ENCODE data around the gene LCE5A. TPM values are rescaled to one million over a fixed set of nuclear protein-coding genes. Genes with fewer than 3 reads are reported as not detected.

Gene LCE5A
- total RNA-seq, 1 experiment from 2014 or later: not detected

DNA sequence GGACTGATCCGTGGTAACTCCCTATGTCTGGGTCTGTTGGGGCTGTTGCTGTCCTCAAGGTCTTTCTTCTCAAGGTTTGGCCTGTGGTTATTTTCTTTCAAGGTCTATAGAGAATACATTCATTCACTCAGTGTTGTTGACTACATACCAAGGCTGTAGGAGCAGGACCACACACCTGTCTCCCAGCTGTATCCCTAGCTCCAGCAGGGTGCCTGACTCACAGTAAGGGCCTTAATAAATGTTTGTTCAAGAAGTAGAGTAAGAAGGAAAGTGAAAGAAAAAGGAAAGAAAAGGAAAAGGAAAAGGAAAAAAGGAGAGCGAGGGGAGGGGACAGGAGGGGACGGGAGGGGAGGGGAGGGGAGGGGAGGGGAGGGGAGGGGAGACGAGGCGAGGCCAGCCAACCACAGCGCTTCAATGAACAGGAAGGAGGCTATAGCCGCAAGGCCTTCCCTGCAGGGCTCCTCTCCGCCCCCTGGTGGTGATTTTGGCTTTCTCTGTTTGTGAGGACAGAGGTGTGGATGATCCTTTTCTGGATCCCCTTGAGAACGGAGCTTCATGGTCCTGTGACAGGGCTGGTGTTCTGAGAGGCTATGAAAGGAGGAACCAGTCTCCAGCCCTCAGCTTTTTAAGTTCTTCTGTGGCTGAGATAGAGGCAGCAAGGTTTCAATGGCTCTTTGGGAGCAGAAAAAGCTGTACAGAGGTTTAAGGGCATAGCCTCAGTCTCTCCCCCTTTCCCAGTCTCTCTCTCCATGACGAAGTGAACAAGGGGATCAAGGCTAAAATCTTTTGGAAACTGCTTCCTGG is 30.6 kb upstream of the LCE5A start (continued):
- TF ChIP-seq RAD21 (IDR thresholded peaks at IDR 0.05; ENCODE audit: low read depth) (0 out of 2 replicates have a peak, but pooled peaks have one; percentile 8), CBX3 (IDR thresholded peaks at IDR 0.05; ENCODE audit: low read depth) (peak; percentile 63; the same call in 1 of the 2 replicates), ZFX (IDR thresholded peaks at IDR 0.05) (no peak), TCF7L2 (IDR thresholded peaks at IDR 0.05; ENCODE audit: borderline replicate concordance, extremely low read depth, insufficient read depth, insufficient read length) (no peak)

GRCh38 chr1:152481869-152482664 is 28.5 kb upstream of the LCE5A start:
- CTCF ChIA-PET: interaction anchor here (1.5 to 1.7 kb wide), 2 partner anchors 10 to 24 kb away, joined by 4 to 7 read pairs; no protein-coding TSS in a partner anchor
- no peak for TF ChIP-seq EZH2 (IDR thresholded peaks at IDR 0.05)

More at GRCh38 chr1:152481869-152482664, 28.5 kb upstream of the LCE5A start:
- no peaks in the 10 kb centered on the region for H3K27me3 ChIP-seq (ENCODE audit: insufficient read depth, low read length)
- BruUV-seq (replicated peaks): no TSS peak
- H3K9ac ChIP-seq (ENCODE audit: low read length): no peak overlapping the region
- H3K36me3 ChIP-seq (ENCODE audit: control insufficient read depth in 1 of 2, insufficient read depth in 2 of 2, low read length in 2 of 2): no peaks in the 10 kb centered on the region
- no peak overlapping the region for H3K4me3 ChIP-seq (replicated peaks in 1 of 2; ENCODE audit: low read depth in 1 of 2, low read length in 2 of 2)
- no peak overlapping the region for H2AFZ ChIP-seq (ENCODE audit: low read depth, low read length, poor library complexity, severe bottlenecking)
- RAD21 ChIA-PET (ENCODE audit: low non-redundant PET in 1 of 2, low total read pairs in 2 of 2, uncharacterized antibody in 2 of 2, unreplicated experiment in 2 of 2): no interaction called here
- POLR2A ChIA-PET: no interaction called here
- no peak for ATAC-seq
- no peak overlapping the region for H3K4me2 ChIP-seq (ENCODE audit: low read length)
- H3K79me2 ChIP-seq (ENCODE audit: insufficient read depth, low read length): no peaks in the 10 kb centered on the region
- intact Hi-C loops (cut with micrococcal nuclease): loop anchor here (10.0 kb wide), 1 partner anchor 143 kb away; the partner anchor contains the start of gene LCE3A
- H3K27ac ChIP-seq (ENCODE audit: low read depth, low read length): no peak overlapping the region
- 0 out of 4 replicates have a peak, but pooled peaks cover 0 to 3% of the 10 kb centered on the region in 2 experiments for H3K4me1 ChIP-seq (ENCODE audit: control insufficient read depth in 1 of 2, insufficient read depth in 2 of 2, low read length in 2 of 2)
- H3K9me2 ChIP-seq (ENCODE audit: insufficient read depth): no peaks in the 10 kb centered on the region
- no peak for DNase-seq (ENCODE audit: low read depth, low spot score)
- H4K20me1 ChIP-seq (ENCODE audit: insufficient read depth): no peaks in the 10 kb centered on the region
- peaks cover 3 to 7% of the 10 kb centered on the region in 2 experiments; a peak in 2 of 4 replicates for H3K9me3 ChIP-seq (ENCODE audit: control insufficient read depth in 1 of 2, insufficient read depth in 1 of 2, low read depth in 1 of 2, low read length in 2 of 2)
